ENCODE measurements around the gene EPB41L4A. TPM values are rescaled to one million over a fixed set of nuclear protein-coding genes. Genes with fewer than 3 reads are reported as not detected.

EPB41L4A gene
- total RNA-seq, 1 experiment from 2014 or later = 5.2 TPM

- no peak for TF ChIP-seq TEAD4 (CRISPR knock-in tag; IDR thresholded peaks at IDR 0.05)
Observed at GRCh38 chr5:112417931-112418658, 982 bp downstream of the EPB41L4A start (continued).

- POLR2A ChIA-PET = no interaction called here
- Mint-ChIP-seq H3K4me1 (peaks cover 24% of the 10 kb centered on the region), H3K27me3 (ENCODE audit: low read depth) (peaks cover 29% of the 10 kb centered on the region), H3K9me3 (no peaks in the 10 kb centered on the region), H3K4me3 (no peak overlapping the region), H3K27ac (no peak overlapping the region), H3K36me3 (no peaks in the 10 kb centered on the region)
- TF ChIP-seq CREM (CRISPR knock-in tag; IDR thresholded peaks at IDR 0.05) (no peak), ZNF281 (CRISPR knock-in tag; IDR thresholded peaks at IDR 0.05) (no peak), HMGXB4 (CRISPR knock-in tag; IDR thresholded peaks at IDR 0.05) (no peak), FOXP1 (CRISPR knock-in tag; IDR thresholded peaks at IDR 0.05; ENCODE audit: borderline replicate concordance) (no peak), MAX (CRISPR knock-in tag; IDR thresholded peaks at IDR 0.05) (no peak), ZBTB21 (CRISPR knock-in tag; IDR thresholded peaks at IDR 0.05; ENCODE audit: borderline replicate concordance) (no peak), ZNF532 (CRISPR knock-in tag; IDR thresholded peaks at IDR 0.05; ENCODE audit: borderline replicate concordance) (no peak), TEAD1 (CRISPR knock-in tag; IDR thresholded peaks at IDR 0.05) (no peak), SMAD3 (CRISPR knock-in tag; IDR thresholded peaks at IDR 0.05; ENCODE audit: borderline replicate concordance) (no peak), MLX (CRISPR knock-in tag; IDR thresholded peaks at IDR 0.05) (no peak), OVOL2 (CRISPR knock-in tag; IDR thresholded peaks at IDR 0.05; ENCODE audit: borderline replicate concordance) (no peak), ZNF416 (CRISPR knock-in tag; IDR thresholded peaks at IDR 0.05) (no peak), NFATC4 (CRISPR knock-in tag; IDR thresholded peaks at IDR 0.05) (no peak)
- CTCF ChIA-PET = no interaction called here
- ATAC-seq (no peak), DNase-seq (ENCODE audit: low spot score) (no peak)
Observed at GRCh38 chr5:112415552-112415951, 3.5 kb downstream of the EPB41L4A start.
